Measurements from ENCODE around the gene PYGM.

The PYGM gene

DNA sequence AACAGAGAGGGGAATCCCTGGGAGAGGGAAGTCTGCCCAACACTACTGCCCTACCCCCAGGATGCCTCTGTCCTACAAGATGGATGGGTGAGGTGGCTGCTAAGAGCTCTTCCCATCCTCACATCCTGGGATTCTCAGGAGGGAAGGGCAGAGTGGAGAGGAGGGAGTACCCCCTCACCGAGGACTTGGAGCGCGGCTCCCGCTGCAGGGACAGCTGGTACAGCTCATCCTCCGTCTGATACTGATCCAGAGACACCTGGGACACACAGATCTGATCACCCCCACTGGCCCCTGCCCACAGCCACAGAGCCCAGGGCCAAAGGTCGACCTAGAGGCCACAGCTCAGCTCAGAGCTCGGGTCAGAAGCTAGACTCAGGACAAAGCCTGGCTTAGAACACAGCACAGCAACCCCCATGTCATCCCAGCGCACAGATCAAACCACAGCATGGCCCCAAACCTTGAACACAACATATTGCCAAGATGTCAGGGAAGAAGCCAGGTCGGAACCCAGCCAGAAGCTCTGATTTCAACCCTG, 24.0 kb downstream of the PYGM start:
- DNase-seq (ENCODE audit: low spot score) = no peak

DNA sequence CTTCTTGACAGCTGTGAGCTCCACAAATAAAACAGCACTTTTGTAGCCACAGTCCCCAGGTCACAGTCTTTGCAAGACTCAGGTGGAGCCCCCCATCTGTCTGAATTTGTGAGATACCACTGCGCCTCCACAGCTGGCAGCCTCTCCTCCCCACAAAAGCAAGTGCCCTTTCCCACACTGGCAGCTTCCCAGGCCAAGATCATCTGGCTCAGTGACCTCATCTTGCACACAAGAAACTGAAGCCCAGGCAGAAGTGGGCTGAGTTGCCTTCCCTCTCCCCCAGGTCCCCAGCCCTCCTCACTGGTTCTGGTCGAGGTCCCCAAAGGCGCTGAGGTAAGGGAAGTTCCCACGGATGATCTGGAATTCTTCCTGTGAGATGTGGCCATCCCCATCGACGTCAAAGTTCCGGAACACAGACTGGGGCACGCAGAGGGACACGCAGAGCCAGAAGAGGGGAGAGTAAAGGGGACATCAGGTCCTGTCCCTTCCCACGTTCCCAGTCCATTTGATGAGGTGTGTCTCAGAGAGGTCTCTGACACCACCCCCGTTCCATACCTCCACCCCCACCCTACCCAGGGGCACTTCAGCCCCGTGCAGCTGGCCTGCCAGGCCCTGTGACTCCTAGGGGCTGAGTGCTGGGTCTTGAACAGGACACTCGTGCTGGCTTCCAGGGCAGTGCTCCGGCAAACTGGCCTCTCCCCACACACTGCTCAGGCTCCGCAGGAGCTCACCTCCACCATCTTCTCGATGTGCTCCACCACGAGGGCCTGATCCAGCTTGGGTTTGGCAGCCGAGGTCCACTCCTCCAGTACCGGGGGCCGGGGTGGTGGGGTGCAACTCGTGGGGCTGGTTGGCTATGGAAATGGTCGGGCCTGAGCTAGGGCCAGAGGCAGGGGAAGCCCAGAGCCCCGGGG, 24.7 kb downstream of the PYGM start:
- no peak for DNase-seq (ENCODE audit: low spot score)

DNA sequence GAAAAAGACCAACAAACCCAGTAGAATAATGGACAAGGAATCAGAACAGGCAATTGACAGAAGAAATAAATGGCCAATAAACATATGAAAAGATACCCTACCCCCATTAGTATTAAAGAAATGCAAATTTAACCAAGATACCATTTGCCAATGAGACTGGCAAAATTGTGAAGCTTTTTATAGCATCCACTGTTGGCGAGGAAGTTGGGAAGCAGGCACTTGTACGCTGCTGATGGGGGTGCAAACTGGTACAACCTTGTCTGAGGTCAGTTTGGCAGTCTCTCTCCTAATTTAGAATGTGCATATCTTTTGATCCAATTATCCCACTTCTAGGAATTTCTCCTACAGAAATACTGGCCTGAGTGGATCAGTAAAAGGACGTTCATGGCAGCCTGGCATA, 28.2 kb downstream of the PYGM start:
- no peak for DNase-seq (ENCODE audit: low spot score)

GRCh38 chr11:64729851-64730382, 29.9 kb downstream of the PYGM start:
- peak; percentile 59 for DNase-seq (ENCODE audit: low spot score)

- no peak for DNase-seq (ENCODE audit: low spot score)
These were observed 30.9 kb downstream of the PYGM start for GRCh38 chr11:64728757-64729365.

GRCh38 chr11:64726867-64727530, 32.8 kb downstream of the PYGM start:
- no peak for DNase-seq (ENCODE audit: low spot score)

- no peak for DNase-seq (ENCODE audit: low spot score)
These were observed 33.5 kb downstream of the PYGM start for GRCh38 chr11:64726211-64726641.

- no peak for DNase-seq (ENCODE audit: low spot score)
These were observed 34.8 kb downstream of the PYGM start for GRCh38 chr11:64724863-64725532.

- no peak for DNase-seq (ENCODE audit: low spot score)
These were observed 35.6 kb downstream of the PYGM start for GRCh38 chr11:64723907-64724862.

GRCh38 chr11:64723117-64723906, 36.5 kb downstream of the PYGM start, which contains the start of gene NRXN2:
Gene NRXN2 (minus strand): TSS chr11:64723197. CDS start chr11:64713699, 9,498 bp downstream.
- DNase-seq (ENCODE audit: low spot score) = peak; percentile 97

GRCh38 chr11:64722141-64723065, 37.4 kb downstream of the PYGM start:
- no peak for DNase-seq (ENCODE audit: low spot score)

DNA sequence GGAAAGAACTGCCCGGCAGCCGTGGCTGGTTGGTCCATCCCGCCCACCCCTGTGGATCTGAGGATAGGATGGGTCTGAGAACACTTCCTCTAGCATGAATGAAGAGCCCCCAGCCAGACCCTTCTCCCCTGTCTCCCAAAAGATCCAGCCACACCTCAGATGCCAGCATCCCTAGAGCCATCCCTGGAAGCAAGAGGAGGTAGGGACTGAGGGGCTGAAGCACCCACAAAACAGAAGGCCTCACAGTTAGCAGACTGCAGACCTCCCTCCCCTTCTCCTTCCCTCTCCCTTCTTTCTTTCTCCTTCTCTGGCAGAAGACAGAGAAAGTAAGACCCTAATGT, 38.4 kb downstream of the PYGM start:
- no peak for DNase-seq (ENCODE audit: low spot score)

DNA sequence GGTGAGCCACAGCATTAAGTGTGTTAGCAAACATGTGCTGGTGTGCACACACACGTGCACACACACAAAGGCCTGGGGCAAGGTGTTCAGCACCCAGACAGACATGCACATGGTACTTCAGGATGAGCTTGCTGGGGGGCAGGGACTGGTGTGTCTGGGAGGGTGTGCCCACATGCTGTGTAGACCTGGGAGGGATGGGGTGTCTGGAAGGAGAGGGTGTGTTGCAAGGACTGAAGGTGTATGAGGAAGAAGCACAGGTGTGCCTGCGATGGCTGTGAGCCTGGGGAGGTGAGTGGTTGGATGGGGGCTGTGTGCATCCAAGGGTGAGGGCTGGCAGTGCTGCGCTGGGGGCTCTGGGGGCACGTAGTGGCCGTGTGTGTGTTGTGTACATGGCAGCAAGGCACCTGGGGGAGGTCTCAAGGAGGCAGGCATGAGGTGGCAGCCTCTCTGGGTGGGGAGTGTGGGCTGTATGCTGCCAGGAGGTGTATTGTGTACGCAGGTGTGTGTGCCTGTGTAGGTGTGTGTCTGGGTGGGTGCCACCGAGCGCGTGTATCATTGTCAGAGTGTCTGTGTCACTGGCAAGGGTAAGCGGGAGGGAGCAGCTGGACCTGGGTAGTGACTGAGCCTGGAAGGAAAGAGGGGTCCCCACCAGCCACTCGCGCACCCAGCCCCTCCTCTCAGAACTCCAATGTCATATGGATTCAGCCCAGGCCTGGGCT, 39.0 kb downstream of the PYGM start:
- no peak for DNase-seq (ENCODE audit: low spot score)

GRCh38 chr11:64720167-64720566, 39.6 kb downstream of the PYGM start:
- no peak for DNase-seq (ENCODE audit: low spot score)

GRCh38 chr11:64719406-64719805, 40.4 kb downstream of the PYGM start:
- no peak for DNase-seq (ENCODE audit: low spot score)

DNA sequence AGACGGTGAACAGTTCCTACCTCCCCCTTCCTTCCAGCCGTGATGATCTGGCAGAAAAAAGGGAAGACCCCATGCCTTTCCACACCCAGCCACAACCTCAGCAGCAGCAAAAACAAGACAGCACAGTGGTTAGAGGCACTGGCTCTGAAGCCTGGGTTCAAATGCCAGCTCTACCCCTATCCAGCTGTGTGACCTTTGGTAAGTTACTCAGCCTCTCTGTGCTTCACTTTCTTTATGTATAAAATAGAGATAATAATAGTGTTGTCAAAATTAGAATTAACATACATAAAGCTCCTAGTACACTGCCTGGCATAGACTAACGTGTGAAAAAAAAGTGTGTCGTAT, 41.0 kb downstream of the PYGM start:
- no peak for DNase-seq (ENCODE audit: low spot score)

- DNase-seq (ENCODE audit: low spot score) = no peak
These were observed 41.5 kb downstream of the PYGM start for GRCh38 chr11:64718084-64718779.

- DNase-seq (ENCODE audit: low spot score) = no peak
These were observed 42.6 kb downstream of the PYGM start for GRCh38 chr11:64717268-64717578.
